HTERT RPE-1 (cell line): ENCODE results near the gene CTAG2.
"Not testable (repeated sequence)": the region's sequence is repeated elsewhere in the genome, so short reads cannot be mapped to it uniquely, and the experiment has no call there.

Source experiments
- in situ Hi-C: fragments of 300-500 bp; cut with MboI; formaldehyde crosslinking; loops from 4 replicates; pipeline ENCODE4 v1.14.3; 2020; ENCODE audit warnings: low sequenced_read_pairs

Gene CTAG2

GRCh38 chrX:154653413-154653812 is at the start of gene CTAG2:
Gene CTAG2, minus strand, starts transcription at chrX:154653579. Its CDS starts 64 bp downstream, at chrX:154653515.
- in situ Hi-C loops, result not testable (repeated sequence)

- in situ Hi-C loops, result no loop called here
These were observed 45.4 kb upstream of the CTAG2 start for GRCh38 chrX:154698630-154699248.

- in situ Hi-C loops, result no loop called here
These were observed 43.3 kb upstream of the CTAG2 start for GRCh38 chrX:154696676-154697045.

- in situ Hi-C loops, result no loop called here
These were observed 42.7 kb upstream of the CTAG2 start for GRCh38 chrX:154695911-154696675.

- in situ Hi-C loops, result no loop called here
These were observed 40.0 kb upstream of the CTAG2 start for GRCh38 chrX:154693394-154693793.

GRCh38 chrX:154690438-154690837 is 37.1 kb upstream of the CTAG2 start:
- in situ Hi-C loops, result not testable (repeated sequence)

GRCh38 chrX:154672084-154672483 is 18.7 kb upstream of the CTAG2 start:
- in situ Hi-C loops, result not testable (repeated sequence)

- in situ Hi-C loops, result not testable (repeated sequence)
These were observed 17.5 kb upstream of the CTAG2 start for GRCh38 chrX:154670848-154671247.

- in situ Hi-C loops, result no loop called here
These were observed 8.5 kb upstream of the CTAG2 start for GRCh38 chrX:154661899-154662298.

GRCh38 chrX:154661170-154661569 is 7.8 kb upstream of the CTAG2 start:
- in situ Hi-C loops, result no loop called here

- in situ Hi-C loops, result no loop called here
These were observed 7.2 kb upstream of the CTAG2 start for GRCh38 chrX:154660541-154660940.

- in situ Hi-C loops, result no loop called here
These were observed 5.6 kb upstream of the CTAG2 start for GRCh38 chrX:154658957-154659356.

GRCh38 chrX:154658187-154658586 is 4.8 kb upstream of the CTAG2 start:
- in situ Hi-C loops, result no loop called here

- in situ Hi-C loops, result no loop called here
These were observed 3.9 kb upstream of the CTAG2 start for GRCh38 chrX:154657226-154657805.

- in situ Hi-C loops, result no loop called here
These were observed 2.4 kb upstream of the CTAG2 start for GRCh38 chrX:154655786-154656185.

GRCh38 chrX:154655346-154655745 is 2.0 kb upstream of the CTAG2 start:
- in situ Hi-C loops, result no loop called here

- in situ Hi-C loops, result no loop called here
These were observed 1.5 kb upstream of the CTAG2 start for GRCh38 chrX:154654925-154655324.

- in situ Hi-C loops, result no loop called here
These were observed 993 bp upstream of the CTAG2 start for GRCh38 chrX:154654372-154654771.

- in situ Hi-C loops, result no loop called here
These were observed 354 bp downstream of the CTAG2 start for GRCh38 chrX:154653048-154653401.

GRCh38 chrX:154652311-154653047 is 900 bp downstream of the CTAG2 start:
- in situ Hi-C loops, result no loop called here

- in situ Hi-C loops, result no loop called here
These were observed 3.2 kb downstream of the CTAG2 start for GRCh38 chrX:154650221-154650510.
